ENCODE results near the gene NEK6.
A peak's percentile ranks its signal among the peaks of the same experiment; 100 is the strongest.

NEK6 gene

DNA sequence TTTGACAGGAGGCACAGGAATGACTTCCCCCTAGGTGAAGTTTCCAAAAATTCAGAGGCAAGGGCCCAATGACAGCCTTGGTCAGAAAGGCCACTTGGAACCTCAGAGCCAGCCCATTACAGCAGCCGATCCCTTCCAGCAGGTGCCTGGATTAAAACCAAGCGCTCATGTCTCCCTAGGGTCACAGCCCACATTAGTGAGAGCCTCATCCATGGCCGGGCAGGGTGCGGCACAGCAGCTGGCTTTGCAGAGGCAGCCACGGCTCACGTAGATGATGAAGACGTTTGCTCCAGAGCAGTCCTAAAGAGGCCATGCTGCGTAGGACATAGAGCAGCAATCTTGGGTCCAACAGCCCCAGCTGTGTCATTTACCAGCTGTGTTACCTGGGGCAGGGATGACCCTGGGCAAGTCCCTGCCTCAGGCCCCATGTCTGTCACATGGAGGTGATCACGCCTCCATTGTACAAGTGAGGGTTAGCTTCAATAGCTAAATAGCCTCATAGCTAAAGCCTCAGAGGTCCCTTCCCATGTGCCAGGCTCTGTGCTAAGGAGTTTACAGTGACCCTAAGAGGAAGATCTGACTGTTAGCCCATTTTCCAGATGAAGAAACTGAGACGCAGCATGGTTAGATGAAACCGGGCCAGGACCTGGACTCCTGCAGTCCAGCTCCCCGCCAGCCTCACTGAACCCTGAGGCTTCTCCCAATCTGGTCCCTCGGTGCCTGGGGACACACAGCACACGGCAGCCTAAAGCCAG is 39.2 kb downstream of the NEK6 start:
- no peak for DNase-seq (ENCODE audit: low spot score)

DNA sequence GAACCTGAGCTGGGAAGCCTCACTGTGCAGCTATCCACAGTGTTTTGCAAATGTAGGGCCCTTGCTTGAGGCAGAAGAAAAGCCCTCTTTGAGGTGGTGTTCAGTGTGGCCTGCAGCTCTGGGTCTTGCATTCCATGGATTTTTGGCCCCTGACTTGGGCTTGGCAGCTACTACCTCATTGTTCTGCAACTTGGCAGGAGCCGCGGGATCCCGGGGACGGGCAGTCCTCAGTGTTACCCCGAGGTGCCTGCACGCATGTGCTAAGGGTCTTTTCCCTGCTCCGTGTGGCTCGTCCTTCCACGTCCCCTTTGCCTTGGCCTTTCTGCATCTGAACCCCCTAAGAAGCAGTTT is 39.8 kb downstream of the NEK6 start:
- peak; percentile 91 for DNase-seq (ENCODE audit: low spot score)

DNA sequence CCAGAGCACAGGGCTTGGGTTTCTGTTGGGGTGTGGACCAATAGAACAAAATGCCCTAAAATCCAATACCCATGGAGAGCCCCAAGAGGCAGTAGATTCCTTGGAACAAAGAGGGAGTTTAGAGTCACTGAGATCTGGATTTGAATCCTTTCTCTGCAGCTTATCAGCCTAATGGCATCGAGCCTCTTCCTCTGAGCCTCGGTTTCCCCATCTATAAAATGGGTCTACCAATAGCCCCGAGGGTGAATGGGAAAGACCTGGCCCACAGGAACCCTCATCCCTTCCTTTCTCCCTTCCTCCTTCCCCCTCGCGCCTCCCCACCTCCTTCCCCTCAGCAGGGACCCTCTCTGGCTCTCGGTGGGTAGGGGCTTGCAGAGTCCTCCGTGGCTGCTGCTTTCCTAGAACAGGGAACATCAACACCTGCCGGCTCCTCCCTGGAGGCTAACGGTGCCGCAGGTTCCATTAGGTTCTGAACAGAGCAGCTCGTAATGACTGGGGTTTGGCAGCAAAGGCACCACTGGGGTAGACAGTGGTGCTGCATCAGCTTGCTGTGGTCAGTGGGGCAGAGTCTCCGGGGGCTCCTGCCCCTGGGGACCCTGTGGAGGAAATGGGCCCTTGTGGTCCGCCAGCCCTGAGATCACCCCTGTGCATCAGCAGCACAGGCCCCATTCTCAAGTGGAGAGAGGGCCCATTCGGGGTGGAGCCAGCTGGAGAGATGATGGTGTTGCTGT is 40.3 kb downstream of the NEK6 start:
- DNase-seq (ENCODE audit: low spot score): no peak

DNA sequence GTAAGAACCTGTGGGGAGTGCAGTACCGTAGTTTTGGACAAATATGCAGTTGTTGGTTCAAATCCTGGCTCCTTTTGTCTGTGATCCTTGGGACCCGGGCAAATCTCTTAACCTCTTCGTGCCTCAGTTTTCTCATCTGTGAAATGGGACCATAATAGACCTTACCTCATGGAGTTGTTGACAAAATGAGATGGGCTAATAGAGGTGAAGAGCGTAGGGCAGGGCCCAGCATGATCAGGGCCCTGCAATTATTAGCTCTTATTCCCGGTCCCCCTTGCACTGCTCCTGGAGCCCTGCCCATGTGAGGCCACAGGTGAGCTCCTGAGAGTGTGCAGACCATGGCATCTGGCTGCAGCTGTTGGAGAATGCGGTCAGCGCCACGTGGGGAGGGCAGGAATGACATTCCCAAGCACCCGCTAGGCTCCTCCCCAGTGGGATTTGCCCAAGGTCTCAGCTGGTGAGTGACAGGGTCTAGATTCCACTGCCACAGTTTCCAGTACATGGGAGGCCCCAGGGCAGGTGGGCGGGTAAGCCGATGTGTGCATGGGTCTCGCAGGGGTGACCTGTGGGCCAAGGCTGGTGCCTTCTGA is 41.0 kb downstream of the NEK6 start:
- no peak for DNase-seq (ENCODE audit: low spot score)

DNA sequence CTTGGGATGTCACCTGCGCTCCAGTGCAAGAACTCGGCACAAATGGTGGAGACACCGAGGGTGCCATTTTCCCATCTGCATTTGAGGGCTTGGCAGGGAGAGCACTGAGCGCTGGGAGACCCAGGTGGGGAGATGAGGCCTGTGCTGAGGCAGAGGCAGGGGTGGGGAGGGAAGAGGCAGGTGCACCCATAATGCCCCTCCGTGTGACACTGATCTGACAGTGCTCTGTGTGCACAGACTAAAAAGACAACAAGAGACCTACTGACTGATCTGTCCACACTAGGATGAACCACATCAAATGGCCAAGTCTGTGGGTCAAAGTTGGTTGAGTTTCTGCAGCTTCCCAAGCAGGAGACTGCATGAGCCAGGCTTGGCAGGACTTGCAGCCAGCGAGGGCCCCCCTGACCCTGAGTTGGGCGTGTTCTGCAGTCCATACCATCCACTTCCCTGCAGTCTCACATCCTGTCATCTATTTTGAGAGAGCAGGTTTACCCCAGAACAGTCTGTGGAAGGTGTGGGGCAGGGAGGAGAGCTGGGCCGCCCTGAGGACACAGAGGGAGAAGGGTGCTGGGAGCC is 41.9 kb downstream of the NEK6 start:
- no peak for DNase-seq (ENCODE audit: low spot score)

DNA sequence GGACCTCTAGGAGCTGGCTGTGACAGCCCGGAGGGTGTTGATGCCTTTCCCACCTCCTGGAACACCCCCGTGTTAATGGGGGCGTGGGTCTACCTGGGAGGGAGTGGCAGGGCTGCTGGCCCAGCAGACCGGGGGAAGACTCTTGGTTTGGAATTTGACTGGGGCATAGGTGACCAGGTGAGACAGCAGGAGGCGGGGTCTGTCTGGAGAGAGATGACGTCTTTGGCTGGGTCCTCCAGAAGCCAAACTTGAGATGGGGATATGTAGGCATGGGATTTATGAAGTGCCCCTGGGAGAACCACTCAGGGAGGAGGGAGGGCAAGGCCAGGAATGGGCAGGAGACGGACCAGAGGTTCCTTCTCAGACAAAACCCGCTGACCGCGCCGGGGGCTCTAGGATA is 42.6 kb downstream of the NEK6 start:
- no peak for DNase-seq (ENCODE audit: low spot score)

DNA sequence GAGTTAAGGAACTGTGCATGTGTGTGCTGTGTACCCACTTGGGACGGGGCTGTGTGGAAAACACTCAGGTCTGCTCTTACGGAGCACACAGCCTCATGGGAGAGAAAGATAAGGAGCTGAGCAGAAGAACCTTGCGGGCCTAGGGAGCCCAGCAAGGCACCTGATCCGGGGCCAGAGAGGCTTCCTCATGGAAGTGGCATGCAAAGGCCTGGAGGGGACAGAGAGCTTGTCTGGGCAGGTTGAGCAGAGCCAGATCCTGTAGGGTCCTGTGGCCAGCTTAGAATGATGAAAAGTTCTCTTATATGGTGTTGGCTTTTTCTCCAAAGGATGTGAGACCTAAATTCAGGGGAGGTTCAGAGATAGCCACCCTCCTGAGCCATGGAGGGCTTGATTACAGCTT is 45.2 kb downstream of the NEK6 start:
- no peak for DNase-seq (ENCODE audit: low spot score)

DNA sequence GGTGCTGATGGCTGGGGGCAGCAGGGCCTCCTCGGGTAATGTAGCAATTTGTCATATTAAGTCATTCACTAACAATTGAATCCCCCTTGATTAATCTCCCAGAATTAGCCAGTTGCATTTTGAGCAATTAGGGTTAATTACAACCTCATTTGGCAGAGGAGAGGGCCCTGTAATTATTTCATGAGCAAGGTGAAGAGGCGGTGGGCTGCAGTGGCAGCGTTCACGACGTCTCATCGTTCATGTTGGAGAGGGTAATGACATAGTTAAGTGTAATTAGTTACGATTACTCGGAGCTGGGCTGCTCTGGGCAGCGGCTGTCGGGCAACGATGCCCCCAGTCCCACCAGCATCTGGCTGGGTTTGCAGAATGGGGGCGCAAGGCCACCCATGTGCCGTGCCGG is 46.0 kb downstream of the NEK6 start:
- DNase-seq (ENCODE audit: low spot score): no peak

DNA sequence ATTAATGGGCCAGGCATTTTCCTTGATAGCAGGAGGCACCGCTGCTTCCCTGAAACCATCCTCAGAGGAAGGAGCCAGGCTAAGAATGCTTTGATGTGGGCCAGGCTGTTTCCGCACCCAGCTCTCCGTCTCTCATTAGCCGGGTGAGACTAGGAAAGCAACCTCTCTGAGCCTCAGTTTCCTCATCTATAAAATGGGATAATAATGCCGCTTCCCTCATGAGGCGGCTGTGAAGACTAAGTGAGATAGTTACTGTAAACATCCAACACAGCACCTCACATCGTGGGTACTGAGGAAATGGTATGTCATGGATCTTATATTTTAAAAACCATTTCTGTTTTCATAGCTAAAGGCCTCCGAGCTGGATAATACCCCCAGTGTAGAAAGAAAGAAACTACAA is 46.5 kb downstream of the NEK6 start:
- no peak for DNase-seq (ENCODE audit: low spot score)

DNA sequence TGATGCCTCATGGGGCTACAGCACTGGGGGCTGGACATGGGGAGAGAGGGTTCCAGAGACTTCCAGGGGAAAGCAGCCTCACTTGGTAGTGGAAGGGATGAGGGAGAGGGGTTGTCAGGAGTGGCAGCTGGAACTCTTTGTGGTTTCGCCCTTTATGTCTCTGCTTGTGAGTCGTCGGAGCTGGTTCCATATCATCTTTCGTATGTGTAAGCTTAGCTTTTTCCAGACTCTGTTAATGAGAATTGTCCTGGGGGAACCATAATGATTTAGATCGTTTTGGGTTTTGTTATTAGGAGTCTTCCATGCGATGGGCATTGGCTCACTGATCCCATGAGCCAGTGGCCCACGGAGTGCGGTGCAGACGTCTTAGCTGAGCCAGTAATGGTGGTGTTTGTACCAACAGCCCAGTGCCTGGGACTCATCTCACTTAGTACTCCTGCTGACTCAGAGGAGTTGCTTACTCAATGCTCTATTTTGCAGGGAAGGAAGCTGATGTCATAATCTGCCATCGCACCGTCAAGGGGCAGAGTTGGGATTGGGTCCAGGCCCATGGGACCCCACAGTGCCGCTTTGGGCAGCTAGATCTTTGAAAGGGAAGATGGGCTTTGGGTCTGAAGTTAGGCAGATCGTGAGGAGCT is 48.5 kb downstream of the NEK6 start:
- DNase-seq (ENCODE audit: low spot score): peak; percentile 91

DNA sequence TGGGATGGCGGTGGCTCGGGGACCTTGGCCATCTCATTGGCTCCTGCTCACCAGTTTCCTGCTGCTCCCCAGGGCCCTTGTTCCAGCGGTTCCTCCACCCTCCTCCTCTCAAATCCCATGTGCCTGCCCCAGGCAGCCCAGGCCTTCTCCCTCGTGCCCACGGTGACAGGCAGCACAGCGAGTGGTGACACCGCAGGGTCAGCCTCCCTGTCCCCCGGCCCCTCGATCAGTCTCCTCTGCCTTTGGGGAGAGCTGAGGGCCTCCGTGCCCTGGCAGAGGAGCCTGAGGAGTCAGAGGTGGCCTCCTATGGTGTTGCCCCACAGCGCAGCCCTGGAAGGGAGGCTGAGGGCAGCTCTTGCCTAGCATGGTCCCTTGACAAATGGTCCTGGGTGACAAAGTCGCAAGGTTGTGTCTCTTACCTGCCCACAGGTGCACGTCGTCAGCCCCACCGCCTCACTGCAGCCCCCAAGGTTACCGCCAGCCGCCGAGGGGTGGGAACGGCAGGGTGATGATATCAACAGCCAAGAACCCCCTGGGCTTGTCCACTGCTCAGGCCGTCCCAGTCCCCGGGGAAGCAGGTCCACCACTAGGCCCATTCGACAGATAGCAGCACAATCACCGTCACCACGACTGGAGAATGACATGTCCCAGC is 49.8 kb downstream of the NEK6 start:
- no peak for DNase-seq (ENCODE audit: low spot score)

DNA sequence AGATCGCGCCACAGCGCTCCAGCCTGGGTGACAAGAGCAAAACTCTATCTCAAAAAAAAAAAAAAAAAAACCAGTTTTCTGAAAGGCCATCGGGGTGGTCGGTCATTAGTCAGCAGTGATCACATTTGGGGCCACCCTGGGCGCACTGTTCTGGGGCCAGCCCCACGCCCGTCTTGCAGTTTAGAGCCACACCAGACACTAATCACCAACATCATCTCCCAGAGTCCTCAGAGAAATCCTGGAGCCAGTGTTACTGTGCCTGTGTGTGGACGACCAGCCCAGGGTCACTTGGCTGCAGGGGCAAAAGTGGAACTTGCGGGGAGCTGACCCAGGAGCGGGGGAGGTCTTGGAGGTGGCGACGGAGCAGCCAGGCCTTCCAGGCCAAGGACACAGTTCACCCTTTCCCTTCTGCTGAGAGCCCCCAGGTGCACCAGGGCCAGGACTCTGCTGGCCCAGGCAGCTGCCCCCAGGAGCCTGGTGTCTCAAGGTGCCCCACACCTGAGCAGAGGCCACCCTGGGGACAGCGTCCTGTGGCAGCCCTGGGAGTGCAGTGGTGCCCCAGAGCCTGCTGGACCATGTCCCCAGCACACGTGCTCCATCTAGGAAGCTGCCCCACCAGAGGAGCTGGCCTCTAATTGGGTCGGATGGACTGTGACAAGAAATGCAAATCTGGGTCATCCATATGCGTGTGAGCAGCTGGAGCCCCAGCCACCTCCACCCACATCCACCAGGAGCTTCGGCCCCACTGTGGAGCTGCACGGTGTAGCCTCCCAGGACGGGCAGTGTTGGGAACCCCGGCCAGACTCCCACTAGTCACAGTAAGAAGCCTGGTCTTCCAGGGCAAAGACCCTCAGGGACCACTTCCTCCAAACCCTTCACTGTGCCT is 51.1 kb downstream of the NEK6 start:
- DNase-seq (ENCODE audit: low spot score): no peak

DNA sequence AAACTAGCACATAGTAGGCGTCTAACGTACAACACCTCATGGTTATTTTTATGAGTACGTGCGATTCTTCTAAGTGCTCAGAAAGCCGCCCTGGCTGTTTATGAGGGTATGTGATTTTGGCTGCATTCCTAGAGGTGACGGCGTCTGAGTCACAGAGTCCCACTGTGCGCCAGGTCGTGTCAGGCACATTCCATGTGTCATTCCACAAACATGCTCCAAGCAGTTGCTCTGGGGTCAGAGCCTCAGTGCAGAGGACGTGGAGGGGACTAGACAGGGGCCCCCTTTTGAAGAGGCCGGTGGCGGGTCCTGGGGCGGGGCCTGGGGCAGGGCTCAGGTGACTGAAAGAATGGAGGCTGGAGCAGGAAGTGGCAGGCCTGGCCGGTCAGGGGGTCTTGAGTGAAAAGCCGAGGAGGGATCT is 51.9 kb downstream of the NEK6 start:
- peak; percentile 97 for DNase-seq (ENCODE audit: low spot score)

DNA sequence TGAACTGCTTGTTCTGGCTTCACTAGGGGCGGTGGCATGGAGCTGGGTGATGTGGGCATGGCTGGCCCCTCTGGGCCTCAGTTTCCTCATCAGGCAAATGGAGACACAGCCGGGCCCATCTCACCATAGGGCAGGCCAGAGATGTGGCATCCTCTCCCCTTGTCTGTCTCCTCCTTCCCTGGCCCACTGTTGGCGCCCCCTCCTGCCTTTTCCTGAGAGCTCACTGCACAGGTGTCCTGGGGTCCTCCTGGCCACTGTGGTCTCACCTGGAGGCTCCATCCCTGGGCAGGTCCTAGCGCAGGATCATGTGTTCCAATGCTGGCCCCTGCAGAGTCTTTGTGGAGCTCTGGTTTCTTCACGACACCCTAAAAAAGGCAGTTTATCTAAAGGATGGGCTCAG is 53.5 kb downstream of the NEK6 start:
- DNase-seq (ENCODE audit: low spot score): no peak

DNA sequence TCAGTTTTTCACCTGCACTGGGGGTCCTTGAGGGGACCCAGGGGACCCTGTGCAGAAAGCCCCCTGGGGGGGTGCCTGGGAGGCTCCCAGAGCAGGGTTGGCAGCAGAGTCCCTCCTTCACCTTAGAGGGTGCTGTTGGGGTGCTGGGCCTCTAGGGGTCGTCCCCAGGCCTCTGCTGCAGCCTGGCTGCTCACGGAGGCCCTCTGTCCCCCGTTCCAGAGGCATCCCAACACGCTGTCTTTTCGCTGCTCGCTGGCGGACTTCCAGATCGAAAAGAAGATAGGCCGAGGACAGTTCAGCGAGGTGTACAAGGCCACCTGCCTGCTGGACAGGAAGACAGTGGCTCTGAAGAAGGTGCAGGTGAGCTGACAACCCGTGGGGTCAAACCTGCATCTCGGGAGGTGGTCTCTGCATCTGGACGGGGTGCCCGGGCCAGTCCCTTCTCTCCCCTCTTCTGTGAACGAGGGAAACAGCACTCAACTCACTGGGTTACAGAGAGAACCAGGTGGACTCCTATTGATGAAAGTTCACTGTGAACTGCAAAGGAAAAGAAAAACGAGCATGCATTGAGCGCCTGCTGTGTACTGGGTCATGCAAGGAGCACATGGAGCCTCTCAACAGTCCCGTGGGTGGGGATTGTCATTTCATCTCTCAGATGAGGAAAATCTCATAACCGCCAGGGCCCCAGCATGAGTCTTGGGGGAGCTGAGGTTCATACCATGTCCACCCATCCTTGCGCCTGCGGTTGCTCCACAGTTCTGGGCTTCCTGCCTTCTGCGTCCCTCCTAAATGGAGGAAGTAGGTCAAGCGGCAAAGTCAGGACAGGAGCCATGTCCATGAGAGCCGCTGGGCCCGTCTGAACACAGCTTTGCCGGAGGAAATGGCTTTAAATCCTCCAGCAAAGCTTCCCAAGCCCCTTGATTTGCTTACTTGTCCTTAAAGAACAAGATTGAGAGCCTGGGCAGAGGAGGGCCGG is 54.8 kb downstream of the NEK6 start:
- DNase-seq (ENCODE audit: low spot score): no peak

DNA sequence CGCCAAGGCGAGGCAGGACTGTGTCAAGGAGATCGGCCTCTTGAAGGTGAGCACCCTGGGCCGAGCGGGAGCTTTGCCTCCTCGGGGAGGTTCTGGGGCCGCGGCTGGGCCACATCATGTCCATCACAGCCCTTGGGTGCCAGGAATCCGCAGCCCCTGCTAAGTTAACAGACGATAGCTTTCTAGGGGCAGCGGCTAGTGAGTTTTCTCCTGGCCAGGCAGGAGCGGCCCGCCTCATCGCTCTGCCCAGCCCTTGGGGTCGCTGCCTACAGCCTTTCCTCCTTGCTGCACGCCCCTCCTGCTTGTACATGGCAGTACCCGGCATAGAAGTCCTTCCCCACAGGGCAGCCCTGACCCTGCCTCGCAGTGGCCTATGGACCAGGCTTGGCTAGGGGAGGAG is 56.2 kb downstream of the NEK6 start:
- DNase-seq (ENCODE audit: low spot score): no peak

DNA sequence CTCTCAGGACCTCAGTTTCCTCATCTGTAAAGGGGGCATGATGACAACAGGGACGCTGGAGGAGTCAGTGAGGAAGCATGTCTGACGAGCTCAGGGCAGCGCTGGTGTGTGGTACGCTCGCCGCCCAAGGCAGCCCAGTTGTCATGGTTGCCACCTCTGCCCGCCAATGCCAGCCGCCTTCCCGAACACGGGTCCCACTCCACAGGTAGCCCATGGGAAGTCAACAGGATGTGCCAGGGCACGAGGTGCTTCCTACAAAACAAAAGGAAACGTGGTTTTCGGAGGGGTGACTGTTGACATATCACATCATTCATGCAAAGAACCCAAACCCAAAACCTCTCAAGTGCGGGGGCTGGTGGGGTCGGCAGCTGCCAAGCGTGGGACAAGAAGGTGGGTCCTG is 58.1 kb downstream of the NEK6 start:
- DNase-seq (ENCODE audit: low spot score): no peak

DNA sequence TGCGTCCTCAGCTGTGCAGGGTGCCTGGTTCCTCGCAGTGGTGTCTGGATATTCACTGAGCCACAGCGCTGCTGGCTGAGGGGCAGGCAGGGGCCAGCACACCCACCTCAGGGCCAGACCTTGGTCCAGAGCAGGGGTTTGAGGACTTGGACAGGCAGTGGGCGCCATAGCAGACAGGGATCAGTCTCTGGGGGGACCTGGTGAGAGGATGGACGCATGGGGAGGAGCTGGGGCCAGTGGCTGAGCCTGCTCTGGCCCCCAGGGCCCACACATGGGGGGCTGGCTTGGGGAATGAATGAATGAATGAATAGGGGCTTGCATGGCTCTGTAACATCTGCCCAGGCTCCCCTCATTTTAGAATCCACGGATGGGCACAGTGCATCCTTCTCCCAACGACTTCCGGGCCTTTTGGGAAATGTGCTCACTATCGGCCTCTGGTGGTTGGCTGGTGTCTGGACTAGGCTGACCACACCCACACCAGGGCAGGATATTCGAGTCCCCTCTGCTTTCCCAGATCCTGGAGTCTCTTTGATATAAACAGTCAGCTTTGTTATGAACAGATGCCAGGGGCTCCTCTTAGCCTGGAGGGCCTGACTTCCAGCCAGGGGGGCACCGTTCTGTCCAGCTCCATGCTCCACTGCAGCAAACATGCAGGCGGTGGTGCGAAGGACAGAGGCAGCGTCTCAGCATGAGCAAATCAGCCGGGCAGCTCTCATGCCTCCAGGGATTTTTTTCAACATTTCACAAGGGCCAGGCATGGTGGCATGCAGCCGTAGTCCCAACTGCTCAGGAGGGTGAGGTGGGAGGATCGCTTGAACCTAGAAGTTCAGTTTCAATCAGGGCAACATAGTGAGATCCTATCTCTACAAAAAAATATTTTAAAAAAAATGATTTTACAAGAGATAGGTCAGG is 62.6 kb downstream of the NEK6 start:
- DNase-seq (ENCODE audit: low spot score): peak; percentile 94

DNA sequence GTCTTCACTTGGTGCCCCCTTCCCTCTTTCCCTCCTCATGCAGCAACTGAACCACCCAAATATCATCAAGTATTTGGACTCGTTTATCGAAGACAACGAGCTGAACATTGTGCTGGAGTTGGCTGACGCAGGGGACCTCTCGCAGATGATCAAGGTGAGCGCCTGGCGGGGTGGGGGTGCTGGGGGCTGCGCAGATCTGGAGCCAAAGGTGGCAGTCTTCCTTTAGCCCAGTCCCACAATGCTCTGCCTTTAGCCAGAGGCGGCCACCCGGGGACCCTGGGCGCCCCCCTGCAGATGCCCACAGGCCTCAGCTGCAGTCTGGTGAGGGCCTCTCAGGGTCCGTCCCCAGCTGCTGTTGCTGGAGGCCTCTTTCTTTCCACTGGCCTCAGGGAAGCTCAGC is 63.7 kb downstream of the NEK6 start:
- no peak for DNase-seq (ENCODE audit: low spot score)

Data from hepatic stellate cell (primary cell).